CD4-positive, alpha-beta T cell treated with Interleukin-10 for 1 hour (primary cell): ENCODE data around the gene MRTFA.

Experiments
- DNase-seq: peaks from one replicate; pipeline ENCODE4 v3.0.0-alpha.2; 2020

MRTFA gene

DNA sequence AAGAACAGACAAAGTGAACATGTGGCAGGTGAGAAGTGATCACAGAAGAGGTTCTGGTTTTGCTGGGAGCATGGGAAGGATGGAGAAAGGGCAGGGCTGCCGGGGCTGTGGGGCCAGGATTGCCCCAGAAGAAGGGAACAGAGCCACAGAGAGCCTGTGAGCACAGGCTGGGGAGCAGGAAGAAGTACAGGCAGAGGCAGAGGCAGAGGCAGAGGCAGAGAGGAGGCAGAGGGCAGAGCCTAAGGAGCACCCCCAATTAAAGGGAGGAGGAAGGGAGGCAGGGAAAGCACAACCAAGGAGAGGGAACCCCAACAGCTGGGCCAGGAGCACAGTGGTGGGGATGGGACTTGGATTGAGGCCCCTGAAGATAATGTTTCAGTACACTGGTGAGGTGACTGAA, 214.6 kb downstream of the MRTFA start:
- no peak for DNase-seq

DNA sequence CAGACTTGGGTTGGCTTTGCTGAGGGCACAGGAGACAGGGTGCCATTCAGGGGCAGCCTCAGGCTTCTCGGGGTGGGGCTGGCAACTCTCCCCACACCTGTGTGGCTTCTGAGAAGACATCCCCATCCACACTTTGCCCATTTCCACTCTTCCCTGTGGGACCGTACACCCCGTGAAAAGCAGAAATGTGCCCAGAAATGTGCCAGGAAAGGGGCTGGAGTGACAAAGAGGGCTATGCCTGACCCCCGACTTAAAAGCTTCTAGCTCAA, 215.5 kb downstream of the MRTFA start:
- no peak for DNase-seq

DNA sequence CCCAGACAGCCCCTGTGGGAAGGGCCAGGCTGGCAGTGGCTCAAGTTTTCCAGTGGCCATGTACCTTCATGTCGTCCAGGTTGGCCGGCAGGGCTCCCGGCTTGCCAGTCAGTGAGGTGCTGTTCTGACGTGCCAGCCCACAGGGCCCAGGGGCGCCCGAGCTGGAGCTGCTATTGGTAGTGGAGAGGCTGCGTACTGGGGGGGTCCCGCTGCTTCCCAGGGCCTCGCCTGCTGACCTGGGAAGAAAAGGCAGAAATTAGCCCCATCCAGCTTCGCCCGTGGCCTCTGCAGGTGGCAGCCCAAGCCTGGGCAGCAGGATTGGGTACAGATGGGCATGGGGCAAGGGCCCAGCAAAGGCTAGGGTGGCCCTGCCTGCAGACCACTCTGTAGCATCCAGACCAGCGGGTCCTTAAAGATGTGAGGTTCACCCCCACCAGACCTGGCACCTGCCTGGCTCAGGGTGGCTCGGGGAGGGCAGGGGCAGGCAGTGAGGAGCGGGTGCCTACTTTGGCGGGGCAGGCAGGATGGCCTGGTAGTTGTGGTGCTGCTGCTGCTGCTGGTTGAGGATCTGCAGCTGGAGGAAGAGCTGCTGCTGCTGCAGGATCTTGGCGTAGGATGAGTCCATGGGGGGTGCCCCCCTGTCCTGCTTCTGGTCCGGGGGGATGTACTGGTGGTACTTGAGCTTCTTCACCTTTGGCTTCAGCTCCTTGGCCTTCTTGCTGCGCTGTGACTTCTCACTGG, 216.0 kb downstream of the MRTFA start:
- DNase-seq, result no peak

DNA sequence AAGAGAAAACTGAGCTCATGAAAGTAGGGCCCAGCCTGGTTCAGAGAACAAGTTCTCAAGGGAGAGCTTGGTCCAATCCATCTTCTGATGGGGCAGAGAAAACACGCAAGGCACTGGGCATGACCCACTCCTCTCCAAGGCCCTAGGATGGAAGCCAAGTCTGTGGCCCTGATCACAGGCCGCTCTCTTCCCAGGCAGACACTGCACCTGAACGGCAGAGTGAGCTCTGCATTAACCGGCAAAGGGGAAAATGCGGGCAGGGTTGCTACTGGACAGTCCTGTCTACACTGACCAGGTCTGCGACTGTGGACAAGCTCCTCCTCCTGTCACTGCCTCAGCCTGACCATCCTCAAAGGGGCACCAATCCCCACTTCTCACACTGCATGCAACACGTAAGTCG, 216.8 kb downstream of the MRTFA start:
- no peak for DNase-seq

DNA sequence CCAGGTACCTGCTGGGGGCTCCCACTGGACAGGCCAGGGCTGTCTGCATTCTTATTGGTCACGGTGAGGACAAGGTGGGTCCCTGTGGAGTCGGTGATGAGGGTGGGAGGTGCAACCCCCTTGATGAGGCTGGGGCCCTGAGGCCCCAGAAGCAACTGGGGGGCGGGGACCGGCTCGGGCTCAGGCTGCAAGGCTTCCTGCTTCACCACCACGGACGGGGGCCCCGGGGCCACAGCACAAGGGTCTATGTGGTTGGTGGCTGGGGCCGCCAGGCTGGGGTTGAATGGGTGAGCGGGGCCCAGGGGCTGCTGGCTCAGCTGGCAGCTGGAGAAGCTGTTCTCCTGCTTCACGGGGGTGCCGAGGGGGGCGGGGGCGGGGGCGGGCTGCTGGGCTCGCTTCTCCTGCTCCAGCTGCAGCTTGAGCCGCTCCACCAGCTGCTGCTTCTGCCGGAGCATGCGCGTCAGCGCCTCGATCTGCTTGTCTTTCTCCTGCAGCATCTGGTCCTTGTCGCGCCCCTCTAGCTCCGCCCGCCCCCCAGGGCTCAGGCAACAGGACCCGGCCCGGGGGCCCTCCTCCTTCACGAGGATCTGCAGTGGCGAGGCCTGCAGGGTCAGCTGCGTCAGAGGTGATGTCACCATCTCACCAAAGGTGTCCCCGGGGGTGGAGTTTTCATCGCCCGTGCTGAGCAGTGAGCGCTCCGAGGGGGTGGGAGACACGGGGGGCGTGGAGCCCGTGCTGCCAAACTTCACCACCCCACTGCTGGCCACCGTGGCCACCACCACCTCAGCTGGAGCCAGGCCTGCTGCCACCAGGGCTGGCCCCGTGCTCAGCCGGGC, 217.9 kb downstream of the MRTFA start:
- DNase-seq, result no peak

DNA sequence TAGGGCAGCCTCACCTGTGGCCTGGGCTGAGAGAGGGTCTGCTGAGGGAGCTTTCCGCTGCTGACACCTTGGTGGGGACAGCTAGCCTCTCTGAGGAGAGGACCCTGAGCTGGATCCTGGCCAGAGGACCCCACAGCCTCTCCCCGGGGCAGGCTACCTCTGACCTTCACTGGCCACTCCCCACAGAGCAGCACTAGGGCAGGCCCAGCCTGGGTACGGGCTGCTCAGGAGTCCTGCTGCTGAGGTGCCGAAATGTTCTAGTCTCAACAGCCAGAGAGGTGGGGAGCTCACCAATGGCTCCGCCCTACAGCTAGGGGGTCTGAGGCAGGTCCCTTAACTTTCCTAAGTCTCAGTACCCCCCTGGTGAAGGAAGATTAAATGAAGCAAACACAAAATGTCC, 218.6 kb downstream of the MRTFA start:
- no peak for DNase-seq

DNA sequence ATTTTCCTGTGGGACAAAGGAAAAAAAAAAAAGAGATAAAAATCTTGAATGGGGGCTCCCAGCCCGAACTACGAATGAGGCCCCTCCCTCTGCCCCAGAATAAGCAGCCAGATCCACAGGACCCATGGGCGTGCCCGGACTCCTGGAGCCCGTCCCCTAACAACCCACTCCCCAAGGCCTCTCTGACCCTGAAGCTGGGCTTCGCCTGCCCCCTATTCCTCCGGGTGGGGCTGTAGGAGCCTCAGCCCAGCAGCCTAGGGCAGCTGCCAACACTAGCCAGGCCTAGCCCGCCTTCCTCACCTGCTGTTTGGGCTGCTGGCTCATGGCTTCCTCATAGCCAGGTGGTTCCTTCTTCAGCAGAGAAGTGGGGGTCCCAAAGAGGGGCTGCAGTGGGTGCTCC, 219.5 kb downstream of the MRTFA start:
- no peak for DNase-seq

DNA sequence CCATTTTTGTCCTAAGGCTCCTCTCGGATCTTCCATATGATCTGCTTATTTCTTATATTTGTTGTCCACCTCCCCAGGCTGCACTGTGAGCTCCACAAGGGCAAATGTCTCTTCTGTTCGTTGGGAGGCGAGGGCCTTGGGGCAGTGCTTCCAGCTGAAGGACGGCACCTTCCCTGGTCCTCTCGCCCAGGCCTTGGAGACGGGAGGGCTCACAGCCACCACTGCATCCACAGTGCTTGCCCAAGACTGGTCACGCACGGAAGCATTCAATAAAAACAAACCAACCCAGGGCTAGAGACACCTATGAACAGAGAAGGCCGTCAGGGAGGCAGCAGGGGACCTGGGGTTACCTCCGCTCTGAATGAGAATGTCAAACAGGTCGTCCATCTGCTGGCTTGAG, 219.9 kb downstream of the MRTFA start:
- no peak for DNase-seq

DNA sequence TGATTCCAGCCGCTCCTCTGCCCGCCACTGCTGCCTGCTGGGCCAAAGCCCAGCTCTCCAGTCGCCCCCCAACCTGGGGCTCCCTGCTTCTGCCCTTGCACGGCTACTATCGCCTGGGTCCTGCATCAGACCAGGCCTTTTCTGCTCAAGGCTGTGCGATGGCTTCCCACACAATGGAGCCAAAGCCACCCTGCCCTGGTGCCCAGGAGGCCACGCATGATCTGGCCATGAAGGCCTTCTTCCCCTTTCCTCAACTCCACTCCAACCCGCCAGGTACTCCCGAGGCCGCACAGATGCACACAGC, 220.3 kb downstream of the MRTFA start:
- DNase-seq, result no peak

DNA sequence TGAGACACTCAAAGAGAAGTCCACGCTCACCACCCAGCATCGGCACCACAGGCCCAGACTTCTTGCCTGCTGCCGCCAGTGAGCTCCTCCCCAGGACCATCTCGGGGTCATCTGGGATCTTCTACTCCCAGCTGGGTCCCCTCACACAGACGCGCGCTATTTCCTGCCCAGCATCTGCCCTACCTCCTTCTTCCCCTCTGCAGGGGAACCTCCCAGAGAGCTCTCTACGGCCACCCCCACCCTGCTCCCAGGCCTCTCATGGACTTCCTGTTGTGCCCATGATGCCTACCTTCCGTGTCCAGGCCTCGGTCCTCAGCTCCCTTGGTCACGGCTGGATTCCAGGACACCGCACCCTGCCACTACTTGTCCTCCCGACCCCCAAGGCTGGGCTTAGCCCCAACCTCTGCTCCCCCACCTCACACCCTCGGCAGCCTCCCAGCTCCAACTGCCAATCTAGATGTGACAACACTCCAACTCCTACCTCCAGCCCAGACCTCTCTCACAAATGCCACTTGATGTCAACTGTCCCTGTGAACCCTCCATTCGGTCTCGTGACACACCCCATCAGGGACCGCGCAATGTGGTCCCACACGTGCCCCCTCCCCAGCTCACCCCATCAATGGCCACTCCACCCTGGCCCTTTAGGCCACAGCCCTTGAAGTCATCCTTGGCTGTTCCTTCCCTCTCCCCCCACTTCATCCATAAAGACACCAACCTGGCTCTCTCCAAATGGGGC, 220.8 kb downstream of the MRTFA start:
- DNase-seq, result no peak

DNA sequence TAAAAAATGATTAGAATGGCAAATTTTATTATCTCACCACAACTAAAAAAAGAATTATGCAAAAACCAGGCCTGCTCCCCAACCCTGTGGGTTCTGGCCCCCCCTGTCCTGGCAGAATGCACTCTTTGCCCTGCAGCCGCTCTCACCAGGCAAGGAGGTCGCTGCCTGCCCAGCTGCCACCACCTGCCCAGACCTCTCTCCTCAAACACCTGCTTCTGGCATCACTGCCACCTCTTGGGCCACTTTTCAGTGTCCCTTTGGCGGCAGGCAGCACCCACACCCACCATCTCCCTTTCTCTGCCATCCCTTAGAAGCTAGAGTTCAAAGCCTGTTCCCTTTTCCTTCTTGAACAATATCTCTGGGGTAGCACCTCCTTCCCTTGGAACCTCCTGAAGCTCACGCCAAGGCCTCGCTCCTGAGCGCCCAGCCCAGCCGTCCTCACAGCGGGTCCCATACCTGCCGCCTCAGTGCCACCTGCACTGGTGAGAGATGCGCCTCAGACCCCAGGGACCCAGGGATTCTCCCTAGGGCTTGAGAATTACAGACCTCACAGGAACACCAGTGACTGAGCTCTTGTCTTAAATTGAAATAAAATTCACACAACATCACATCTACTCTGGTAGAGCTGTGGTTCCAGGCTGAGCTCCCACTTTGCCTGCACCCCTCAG, 221.5 kb downstream of the MRTFA start:
- no peak for DNase-seq

DNA sequence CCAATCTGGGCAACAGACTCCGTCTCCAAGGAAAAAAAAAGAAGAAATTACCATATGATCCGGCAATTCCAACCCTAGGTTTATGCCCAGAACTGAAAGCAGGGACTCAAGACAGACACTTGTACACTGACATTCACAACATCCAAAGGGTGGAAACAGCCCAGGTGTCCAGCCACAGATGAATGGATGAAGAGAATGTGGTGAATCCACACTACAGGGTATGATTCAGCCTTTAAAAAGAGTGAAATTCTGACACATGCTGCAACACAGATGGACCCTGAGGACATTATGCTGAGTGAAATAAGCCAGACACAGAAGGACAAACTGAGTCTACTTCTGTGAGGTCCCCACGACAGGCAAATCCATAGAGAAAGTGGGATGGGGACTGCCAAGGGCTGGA, 222.2 kb downstream of the MRTFA start:
- no peak for DNase-seq

DNA sequence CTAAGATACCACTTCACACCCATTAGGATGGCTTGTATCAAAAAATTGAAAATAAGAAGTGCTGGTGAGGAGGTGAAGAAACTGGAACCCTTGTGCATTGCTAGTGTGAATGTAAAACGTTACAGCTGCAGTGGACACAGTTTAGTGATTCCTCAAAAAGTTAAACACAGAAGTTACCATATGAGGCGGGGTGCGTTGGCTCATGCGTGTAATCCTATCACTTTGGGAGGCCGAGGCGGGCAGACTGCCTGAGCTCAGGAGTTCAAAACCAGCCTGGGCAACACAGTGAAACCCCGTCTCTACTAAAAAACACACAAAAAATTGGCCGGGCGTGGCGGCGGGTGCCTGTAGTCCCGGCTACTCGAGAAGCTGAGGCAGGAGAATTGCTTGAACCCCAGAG, 222.6 kb downstream of the MRTFA start:
- DNase-seq, result no peak

DNA sequence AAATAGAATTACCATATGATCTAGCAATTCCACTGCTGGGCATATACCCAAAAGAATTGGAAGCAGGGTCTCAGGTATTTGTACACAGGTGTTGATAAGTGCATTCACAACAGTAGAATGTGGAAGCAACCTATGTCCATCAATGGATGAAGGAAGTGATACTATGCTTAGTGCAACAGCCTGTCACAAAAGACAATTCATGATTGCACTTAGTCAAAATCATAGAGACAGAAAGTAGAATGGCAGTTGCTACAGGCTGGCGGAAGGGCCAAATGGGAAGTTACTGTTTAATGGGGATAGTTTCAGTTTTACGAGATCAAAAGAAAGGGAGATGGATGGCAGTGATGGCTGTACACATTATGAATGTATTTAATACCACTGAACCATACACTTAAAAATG, 224.1 kb downstream of the MRTFA start:
- DNase-seq, result no peak

DNA sequence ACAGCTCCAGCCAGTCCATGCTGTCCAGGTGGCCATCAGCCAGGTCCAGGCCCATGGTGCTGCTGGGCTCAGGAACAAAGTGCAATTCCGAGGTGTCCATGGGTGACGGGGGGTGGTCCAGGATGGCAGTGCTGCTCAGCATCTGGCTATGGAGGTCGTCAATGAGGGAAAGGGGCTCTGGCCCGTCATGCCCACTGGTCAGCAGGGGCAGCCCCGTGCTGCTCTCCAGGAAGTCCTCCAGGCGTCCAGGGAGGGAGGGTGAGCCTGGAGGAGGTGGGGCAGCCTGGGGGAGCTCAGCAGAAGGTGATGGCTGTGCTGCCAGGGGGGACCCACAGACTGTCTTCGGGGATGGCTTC, 225.0 kb downstream of the MRTFA start:
- no peak for DNase-seq

DNA sequence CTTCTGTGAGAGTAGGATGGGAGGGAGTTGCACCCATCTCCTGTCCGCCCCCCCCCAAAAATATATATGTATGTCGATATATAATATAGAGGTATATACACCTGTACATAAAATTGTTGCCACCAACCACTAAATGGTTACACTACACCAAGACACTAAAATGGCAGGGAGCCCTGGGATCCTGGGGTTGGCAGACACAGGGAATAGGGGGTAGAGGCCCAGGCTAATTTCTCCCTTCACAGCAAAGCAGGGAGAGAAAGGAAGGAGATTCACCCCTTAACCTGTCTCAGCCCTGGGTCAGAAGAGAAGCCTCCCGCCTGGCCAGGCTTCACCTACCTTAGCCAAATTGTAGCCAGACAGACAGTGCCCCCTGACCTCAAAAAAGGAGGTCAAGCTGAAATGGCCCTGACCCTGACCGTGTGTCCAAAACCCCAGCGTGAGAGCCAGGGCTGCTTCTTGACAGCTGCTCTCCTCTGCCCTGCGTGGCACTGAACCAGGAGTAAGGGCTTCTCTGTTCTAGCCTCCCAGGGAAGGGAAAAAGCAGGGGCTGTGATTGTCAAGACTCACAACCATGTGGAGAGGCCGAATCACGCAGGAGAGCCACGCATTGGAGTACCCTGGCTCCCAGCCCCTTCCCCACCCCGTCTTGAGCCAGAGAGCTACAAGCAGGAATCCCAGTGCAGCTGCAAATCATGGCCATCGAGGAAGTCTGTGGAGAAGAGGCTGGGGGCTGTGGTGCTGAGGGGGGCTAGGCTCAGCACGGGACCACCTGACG, 225.6 kb downstream of the MRTFA start:
- no peak for DNase-seq

DNA sequence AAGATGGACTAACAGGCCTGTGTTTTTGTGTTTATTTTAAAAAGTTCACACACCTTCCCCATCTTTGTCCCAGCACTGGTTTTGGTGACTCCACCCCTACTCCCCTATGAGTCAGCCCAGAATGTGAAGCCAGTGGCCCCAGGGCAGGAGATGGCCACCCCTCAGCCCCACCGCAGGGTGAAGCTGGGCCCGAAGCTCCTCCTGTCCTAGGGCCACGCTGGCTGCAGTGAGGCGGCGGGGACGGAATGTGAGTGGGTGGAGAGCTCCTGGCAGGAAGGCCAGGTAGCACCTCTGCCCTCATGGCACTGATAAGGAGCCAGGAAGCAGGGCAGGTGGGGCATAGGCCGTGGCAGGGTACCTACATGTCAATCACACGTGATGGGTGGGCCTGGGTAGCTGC, 226.2 kb downstream of the MRTFA start:
- DNase-seq, result no peak

DNA sequence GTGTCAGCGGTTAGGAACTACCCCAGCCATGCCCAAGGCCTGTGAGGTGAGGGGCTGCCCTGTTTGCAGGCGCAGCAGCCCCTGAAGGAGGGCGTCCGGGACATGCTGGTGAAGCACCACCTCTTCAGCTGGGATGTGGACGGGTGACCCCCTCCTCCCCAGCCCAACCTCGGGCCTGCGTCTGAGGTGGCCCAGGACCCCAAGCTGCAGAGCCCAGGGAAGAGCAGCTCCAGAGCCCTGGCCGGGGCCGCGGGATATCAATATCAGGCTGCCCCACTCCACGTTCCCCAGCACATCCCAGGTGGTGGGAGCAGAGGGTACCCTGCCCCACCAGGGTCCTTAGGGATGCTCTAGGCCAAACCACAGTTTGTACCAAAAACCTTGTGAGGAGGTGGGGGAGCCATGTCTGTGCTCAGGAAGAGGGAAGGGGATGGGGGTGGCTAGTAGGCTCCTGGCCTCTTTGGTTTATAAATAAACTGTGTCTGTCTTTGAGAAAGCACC, 226.9 kb downstream of the MRTFA start:
- no peak for DNase-seq

DNA sequence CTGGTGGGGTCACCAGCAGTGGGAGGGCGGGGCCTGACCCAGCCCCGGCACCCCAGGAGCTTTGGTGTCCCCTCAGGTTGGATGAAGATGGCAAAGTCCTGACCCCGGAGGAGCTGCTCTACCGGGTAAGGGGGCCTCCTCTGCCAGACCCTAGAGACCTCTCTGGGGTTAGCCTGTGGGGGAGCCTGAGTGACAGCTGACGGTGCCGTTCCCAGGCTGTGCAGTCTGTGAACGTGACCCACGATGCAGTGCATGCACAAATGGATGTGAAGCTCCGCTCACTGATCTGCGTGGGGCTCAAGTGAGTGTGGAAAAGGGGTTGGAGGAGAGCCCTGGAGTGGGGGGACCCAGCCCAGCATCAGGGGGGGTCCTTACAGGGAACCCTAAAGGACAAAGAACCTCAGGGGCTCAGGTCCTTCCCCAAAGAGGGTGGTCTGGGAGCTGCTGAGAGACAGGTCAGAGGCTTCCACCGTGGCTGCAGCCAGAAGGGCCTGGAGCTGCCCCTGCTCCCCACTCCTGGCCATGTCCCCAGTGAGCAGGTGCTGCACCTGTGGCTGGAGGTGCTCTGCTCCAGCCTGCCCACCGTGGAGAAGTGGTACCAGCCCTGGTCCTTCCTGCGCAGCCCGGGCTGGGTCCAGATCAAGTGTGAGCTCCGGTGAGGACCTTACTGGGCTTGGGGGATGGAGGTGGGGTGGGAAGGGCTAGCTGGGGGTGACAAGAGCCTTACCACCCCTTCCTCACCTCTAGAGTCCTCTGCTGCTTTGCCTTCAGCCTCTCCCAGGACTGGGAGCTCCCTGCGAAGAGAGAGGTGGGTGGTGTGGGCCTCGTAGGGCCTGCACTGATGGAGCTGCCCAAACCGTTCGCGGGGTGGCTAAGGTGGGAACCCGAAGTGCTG, 227.6 kb downstream of the MRTFA start:
- no peak for DNase-seq

DNA sequence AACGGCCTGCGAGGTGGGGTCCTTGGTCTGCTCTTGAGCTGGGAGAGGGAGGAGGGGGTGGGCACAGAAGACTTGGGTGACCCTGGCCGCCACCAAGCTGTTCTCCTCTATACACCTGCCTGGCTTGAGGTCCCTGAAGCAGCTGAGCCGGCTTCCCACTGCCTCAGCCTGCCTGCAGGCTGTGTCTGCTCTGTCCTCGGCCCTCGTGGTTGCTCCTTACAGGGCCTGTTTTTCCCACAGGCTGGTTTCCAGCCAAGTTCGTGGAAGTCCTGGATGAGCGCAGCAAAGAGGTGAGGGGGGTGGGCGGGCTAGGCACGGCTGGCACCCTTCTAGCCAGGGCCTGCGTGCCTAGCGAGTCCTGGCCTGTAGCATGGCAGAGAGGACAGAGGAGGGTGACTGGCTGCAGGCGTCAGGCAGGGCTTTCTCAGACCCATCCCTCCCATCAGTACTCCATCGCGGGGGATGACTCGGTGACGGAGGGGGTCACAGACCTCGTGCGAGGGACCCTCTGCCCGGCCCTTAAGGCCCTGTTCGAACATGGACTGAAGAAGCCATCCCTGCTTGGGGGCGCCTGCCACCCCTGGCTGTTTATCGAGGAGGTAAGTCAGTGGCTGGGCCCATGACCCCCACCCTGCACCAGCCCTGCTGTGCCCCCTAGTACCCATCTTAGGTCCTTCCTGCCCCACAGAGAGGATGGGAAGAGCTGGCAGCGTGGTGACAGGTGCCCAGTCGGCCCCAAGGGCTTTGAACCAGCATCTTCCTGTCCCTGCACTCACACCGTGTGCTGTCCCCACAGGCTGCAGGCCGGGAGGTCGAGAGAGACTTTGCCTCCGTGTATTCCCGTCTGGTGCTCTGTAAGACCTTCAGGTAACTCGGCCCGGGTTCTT, 228.4 kb downstream of the MRTFA start:
- DNase-seq, result no peak
